Measurements from ENCODE around the gene ACOT7. TPM values are rescaled to one million over a fixed set of nuclear protein-coding genes. Genes with fewer than 3 reads are reported as not detected.

The ACOT7 gene
- total RNA-seq, 1 experiment from 2014 or later, result 42.7 TPM

GRCh38 chr1:6269296-6269695, 124.3 kb downstream of the ACOT7 start:
- no peak for DNase-seq (ENCODE audit: low read depth)

- no peak for DNase-seq (ENCODE audit: low read depth)
Measured at GRCh38 chr1:6268415-6268814, 125.2 kb downstream of the ACOT7 start.

GRCh38 chr1:6267686-6268322, 125.8 kb downstream of the ACOT7 start:
- DNase-seq (ENCODE audit: low read depth), result peak; percentile 10

GRCh38 chr1:6266641-6267040, 126.9 kb downstream of the ACOT7 start:
- DNase-seq (ENCODE audit: low read depth), result no peak

DNA sequence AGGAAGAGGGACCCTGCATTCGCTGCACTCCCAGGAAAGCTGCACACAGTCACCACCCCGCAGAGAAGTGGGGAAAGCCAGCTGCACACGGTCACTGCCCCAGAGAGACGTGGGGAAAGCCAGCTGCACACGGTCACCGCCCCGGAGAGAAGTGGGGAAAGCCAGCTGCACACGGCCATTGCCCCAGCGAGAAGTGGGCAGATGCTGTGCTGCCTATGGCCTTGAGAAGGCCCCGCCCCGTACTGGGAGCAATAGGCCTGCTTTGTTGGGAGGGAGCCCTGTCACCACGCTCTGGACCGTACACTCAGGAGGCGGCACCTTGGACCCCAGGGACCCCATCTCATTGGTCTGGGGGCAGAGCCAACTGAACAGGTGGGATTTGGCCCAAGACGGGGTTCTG, 128.4 kb downstream of the ACOT7 start:
- DNase-seq (ENCODE audit: low read depth), result no peak

DNA sequence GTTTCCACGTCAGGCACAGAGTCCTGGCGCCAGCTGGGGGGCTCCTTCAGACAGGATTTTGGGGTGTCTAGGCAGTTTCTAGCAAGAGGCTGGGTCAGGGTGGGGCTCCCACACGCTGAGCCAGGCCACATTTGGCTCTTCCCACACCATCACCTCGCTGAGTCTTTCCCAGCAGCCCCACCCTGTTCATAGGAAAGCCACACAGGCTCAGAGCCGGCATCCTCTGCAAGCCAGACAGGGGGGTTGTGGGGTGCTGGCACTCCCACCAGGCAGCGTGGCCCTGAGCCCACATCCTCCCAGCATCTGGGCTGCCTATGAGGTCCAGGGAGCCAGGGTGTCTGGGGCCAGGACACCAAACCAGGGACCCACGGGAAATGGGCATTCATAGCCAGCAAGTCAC, 129.9 kb downstream of the ACOT7 start:
- DNase-seq (ENCODE audit: low read depth), result no peak

GRCh38 chr1:6262555-6263420, 130.8 kb downstream of the ACOT7 start:
- no peak for DNase-seq (ENCODE audit: low read depth)

GRCh38 chr1:6261615-6261995, 132.0 kb downstream of the ACOT7 start:
- peak; percentile 71 for DNase-seq (ENCODE audit: low read depth)

DNA sequence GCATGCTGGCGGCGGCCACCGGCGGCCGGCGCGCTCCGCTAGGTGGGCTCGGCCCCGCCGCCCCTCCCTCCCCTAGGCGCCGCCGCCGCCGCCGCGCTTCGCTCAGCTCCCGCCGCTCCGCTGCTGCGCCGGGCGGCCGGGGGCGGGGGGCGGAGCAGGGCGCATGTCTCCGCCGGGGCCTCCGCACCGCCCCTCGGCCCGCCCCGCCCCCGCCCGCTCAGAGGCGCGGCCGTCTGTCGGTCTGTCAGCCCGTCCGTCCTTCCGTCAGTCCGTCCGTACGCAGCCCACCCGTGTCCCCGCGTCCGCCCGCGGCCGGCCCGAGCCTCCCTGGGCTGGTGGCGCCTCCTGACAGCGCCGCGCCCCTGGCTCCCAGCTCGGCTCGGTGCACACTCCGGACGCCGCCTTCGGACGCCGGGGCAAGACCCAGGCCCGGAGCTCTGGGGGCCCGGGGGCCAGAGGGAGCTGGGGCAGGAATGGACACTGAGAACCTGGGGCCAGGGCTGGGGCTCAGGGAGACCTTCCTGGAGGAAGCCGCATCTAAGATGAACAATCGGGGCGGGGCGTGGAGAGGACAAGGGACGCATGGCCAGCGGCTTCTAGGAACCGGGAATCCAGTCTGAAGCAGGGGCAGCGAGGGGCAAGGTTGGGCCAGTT, 132.5 kb downstream of the ACOT7 start, which contains the start of gene GPR153:
Gene GPR153, minus strand, starts transcription at position 138 of the 654 bp plus-strand sequence. CDS start 6,193 bp downstream, outside the sequence.
- DNase-seq (ENCODE audit: low read depth), result peak; percentile 47

- peak; percentile 42 for DNase-seq (ENCODE audit: low read depth)
Measured at GRCh38 chr1:6260433-6260934, 133.1 kb downstream of the ACOT7 start.

DNA sequence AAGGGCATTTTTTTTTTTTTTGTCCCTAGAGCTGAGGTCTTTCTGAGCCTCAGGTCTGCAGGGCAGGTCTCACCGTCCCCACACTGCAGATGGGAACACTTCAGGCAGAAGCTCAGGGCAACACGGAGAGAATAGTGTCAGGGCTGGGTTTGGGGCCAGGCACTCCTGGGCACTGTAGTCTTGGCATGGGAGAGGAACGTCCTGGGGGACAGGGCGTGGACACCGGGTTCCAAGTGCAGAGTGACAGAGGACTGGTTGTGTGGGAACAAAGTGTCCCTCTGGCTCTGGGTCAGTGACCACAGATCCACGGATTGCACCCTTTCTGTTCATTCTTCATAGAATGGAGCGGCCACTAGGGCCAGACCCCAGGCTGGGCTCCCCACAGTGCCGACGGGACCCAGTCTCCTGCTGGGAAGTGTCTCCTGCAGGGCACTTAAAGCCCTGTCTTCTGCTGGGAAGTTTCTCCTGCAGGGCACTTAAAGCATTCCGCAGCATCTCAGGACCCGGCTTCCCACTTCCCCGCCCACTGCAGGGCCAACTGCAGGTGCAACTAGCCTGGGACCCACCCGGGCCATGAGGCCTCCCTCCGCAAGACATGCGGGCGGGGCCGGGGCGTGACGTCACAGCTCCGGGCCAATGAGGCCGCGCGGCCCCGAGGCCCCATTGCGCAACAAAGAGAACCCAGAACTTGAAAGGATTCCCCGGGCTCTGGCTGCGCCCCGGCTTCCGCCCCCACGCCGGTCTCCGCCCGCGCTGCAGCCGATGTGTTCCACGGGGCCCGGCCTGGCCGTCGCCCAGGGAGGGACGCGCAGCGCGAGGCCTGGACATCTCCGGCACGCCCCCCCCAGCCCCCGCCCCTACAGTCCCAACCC, 133.8 kb downstream of the ACOT7 start:
- peak; percentile 81 for DNase-seq (ENCODE audit: low read depth)

GRCh38 chr1:6258675-6259074, 134.9 kb downstream of the ACOT7 start:
- DNase-seq (ENCODE audit: low read depth), result no peak

GRCh38 chr1:6257541-6258069, 136.0 kb downstream of the ACOT7 start:
- DNase-seq (ENCODE audit: low read depth), result peak; percentile 16

DNA sequence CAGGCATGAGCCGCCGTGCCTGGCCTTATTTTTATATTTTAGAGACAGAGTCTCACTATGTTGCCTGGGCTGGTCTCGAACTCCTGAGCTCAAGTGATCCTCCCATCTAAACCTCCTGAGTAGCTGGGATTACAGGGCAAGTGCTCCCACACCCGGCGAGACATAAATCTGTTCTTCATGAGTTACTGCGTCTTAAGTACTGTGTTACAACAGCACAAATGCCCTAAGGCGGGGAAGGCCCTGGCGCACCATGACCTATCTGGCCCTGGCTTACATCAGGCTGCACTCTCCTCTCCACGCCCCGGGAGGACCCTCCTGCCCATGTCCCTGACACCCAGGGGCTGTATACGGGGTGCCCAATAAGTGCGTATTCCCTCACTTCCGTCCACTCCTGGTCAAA, 136.9 kb downstream of the ACOT7 start:
- DNase-seq (ENCODE audit: low read depth), result no peak

- no peak for DNase-seq (ENCODE audit: low read depth)
Measured at GRCh38 chr1:6254691-6255090, 138.9 kb downstream of the ACOT7 start.

DNA sequence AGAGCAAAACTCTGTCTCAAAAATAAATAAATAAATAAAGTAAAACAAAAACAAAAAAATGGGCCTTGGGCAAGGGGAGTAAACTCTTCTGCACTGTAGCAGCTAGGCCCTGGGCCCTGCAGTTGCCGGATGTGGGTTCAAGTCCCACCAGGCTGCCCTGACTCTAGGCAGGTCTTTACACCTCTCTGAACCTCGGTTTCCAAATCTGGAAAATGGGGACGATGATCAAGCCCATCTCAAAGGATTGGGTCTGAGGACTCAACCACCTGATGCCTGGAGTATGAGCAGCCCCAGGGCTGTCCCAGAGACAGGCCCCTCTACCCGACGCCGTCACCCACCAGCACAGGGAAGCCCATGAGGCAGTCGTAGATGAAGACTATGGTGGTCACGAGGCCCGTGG, 140.2 kb downstream of the ACOT7 start:
- DNase-seq (ENCODE audit: low read depth), result no peak

GRCh38 chr1:6252374-6252710, 141.2 kb downstream of the ACOT7 start:
- no peak for DNase-seq (ENCODE audit: low read depth)

DNA sequence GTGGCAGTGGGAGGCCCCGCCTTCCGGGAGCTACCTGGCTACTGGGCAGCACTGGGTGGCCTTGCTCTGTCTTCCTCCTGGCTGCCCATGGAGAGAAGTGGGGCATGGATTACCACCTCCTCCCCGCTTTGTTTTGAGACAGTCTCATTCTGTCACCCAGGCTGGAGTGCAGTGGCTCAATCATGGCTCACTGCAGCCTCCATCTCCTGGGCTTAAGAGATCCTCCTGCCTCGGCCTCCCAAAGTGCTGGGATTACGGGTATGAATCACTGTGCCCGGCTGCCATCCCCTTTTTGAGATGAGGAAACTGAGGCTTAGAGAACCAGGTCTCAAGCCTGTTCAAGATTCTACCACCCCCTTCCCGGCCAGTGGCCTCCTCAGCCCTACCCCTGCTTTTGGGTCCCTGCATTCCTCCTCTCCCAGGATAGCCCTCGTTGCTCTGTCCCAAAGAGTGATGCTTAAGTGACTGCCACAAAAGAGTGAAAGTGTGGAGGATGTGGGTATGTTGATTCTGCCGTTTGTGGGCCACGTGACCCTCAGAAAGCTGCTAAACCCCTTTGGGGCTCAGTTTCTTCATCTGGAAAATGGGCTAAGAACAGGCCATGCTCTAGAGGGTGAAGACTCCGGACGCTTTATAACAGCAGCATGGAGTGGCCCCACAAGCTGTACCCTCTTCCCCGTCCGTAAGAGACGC, 141.7 kb downstream of the ACOT7 start:
- DNase-seq (ENCODE audit: low read depth), result no peak

- no peak for DNase-seq (ENCODE audit: low read depth)
Measured at GRCh38 chr1:6251233-6251632, 142.3 kb downstream of the ACOT7 start.

All from LHCN-M2 (cell line).